K562 (cell line): Measurements from ENCODE around the gene WDR90. TPM values are rescaled to one million over a fixed set of nuclear protein-coding genes. Genes with fewer than 3 reads are reported as not detected.
A peak's percentile ranks its signal among the peaks of the same experiment; 100 is the strongest.

ENCODE experiments used
- C11orf30 ChIP-seq: fragments of 450-650 bp; IDR thresholded peaks from 2 replicates; pipeline ENCODE4 v1.6.1; 2016; ENCODE audit warnings: low read depth, mild to moderate bottlenecking
- CBFA2T2 ChIP-seq: fragments of 450-650 bp; conservative IDR thresholded peaks from 2 replicates; pipeline ENCODE4 v1.6.1; 2017; ENCODE audit warnings: mild to moderate bottlenecking
- CEBPG ChIP-seq, 3 experiments: fragments of 200-800 bp in 1 of 3; sonication (Bioruptor generic) in 1 of 3; sonication (generic) in 1 of 3; formaldehyde crosslinking in 1 of 3; IDR thresholded peaks in 2 of 3; conservative IDR thresholded peaks in 1 of 3; 2 replicates each; pipeline versions ENCODE4 v1.6.1 to v1.8.0; 2016 to 2022; ENCODE audit warnings: missing compliant biosample characterization in 2 of 3, missing genetic modification characterization in 2 of 3, mild to moderate bottlenecking in 1 of 3, missing genetic modification reagents in 1 of 3
- EP300 ChIP-seq: IDR thresholded peaks from 2 replicates; pipeline ENCODE4 v1.6.1; 2012; ENCODE audit warnings: low read length, improper control_type of control experiment
- FOXJ3 ChIP-seq: sonication (generic); formaldehyde crosslinking; IDR thresholded peaks from 2 replicates; pipeline ENCODE4 v1.4.0; 2020; ENCODE audit warnings: mild to moderate bottlenecking, missing genetic modification reagents
- GABPB1 ChIP-seq: sonication (generic); formaldehyde crosslinking; IDR thresholded peaks from 2 replicates; pipeline ENCODE4 v1.8.0; 2022; ENCODE audit warnings: mild to moderate bottlenecking, missing genetic modification reagents
- HDGF ChIP-seq: fragments of 450-650 bp; IDR thresholded peaks from 2 replicates; pipeline ENCODE4 v1.6.1; 2016
- NCOA6 ChIP-seq: fragments of 450-650 bp; IDR thresholded peaks from 2 replicates; pipeline ENCODE4 v1.6.1; 2017; ENCODE audit warnings: mild to moderate bottlenecking
- NFXL1 ChIP-seq: fragments of 450-650 bp; formaldehyde crosslinking; IDR thresholded peaks from 2 replicates; pipeline ENCODE4 v1.4.0; 2021; ENCODE audit warnings: mild to moderate bottlenecking
- POLR2A ChIP-seq: fragments of 450-650 bp; conservative IDR thresholded peaks from 2 replicates; pipeline ENCODE4 v1.6.1; 2016
- PRMT5 ChIP-seq: sonication (generic); formaldehyde crosslinking; IDR thresholded peaks from 2 replicates; pipeline ENCODE4 v1.5.0; 2020; ENCODE audit warnings: missing genetic modification reagents
- RBM25 ChIP-seq: fragments of 200-400 bp; formaldehyde crosslinking; IDR thresholded peaks from 2 replicates; pipeline ENCODE4 v1.6.1; 2018; ENCODE audit warnings: low read length, low read depth, moderate library complexity; ENCODE audit not compliant: severe bottlenecking
- SMARCA4 ChIP-seq: fragments of 450-650 bp; IDR thresholded peaks from 2 replicates; pipeline ENCODE4 v1.6.1; 2016
- TAF7 ChIP-seq: fragments of 450-650 bp; IDR thresholded peaks from 2 replicates; pipeline ENCODE4 v1.6.1; 2016; ENCODE audit warnings: missing genetic modification characterization, missing compliant biosample characterization
- TCF7L2 ChIP-seq: fragments of 150-350 bp; IDR thresholded peaks from 2 replicates; pipeline ENCODE4 v1.6.1; 2016; ENCODE audit warnings: low read depth, mild to moderate bottlenecking, low read length, moderate library complexity
- THRAP3 ChIP-seq: fragments of 450-650 bp; IDR thresholded peaks from 2 replicates; pipeline ENCODE4 v1.6.1; 2016; ENCODE audit warnings: mild to moderate bottlenecking, inconsistent platforms, borderline replicate concordance
- ZEB2 ChIP-seq: fragments of 450-650 bp; IDR thresholded peaks from 2 replicates; pipeline ENCODE4 v1.6.1; 2016
- ZNF445 ChIP-seq: fragments of 250-450 bp; sonication (Bioruptor Pico); IDR thresholded peaks from 2 replicates; pipeline ENCODE4 v1.4.0; 2020; ENCODE audit warnings: low read depth, mild to moderate bottlenecking, moderate library complexity
- ZNF77 ChIP-seq: fragments of 250-450 bp; sonication (Bioruptor Pico); IDR thresholded peaks from 2 replicates; pipeline ENCODE4 v1.5.0; 2020
- ZZZ3 ChIP-seq: fragments of 450-650 bp; IDR thresholded peaks from 2 replicates; pipeline ENCODE4 v1.6.1; 2016; ENCODE audit warnings: antibody characterized with exemption, mild to moderate bottlenecking, moderate library complexity
- polyA plus RNA-seq, 8 experiments: library from polyadenylated mRNA; depleted of rRNA in 4 of 8; stranded (reverse) in 5 of 8; unstranded in 3 of 8; fragments of >200 nt; fragmentation: Nextera tagmentation in 2 of 8; fragmentation: Illumina TruSeq in 1 of 8; extraction: Ambion mirVana in 2 of 8; extraction: Trizol in 1 of 8; gene quantifications; 2 replicates each; pipeline versions ENCODE4 v1.2.1 to v1.2.3, GENCODE V29; 2011 to 2014; ENCODE audit warnings: inconsistent platforms in 1 of 8, missing spikeins in 1 of 8
- total RNA-seq, 7 experiments: library from RNA; depleted of rRNA in 6 of 7; stranded (reverse); fragments of >200 nt in 6 of 7; fragmentation: Illumina TruSeq in 2 of 7; extraction: Trizol in 2 of 7; gene quantifications; 2 replicates each; pipeline versions ENCODE4 v1.2.1 to v1.2.3, GENCODE V29; 2011 to 2021; ENCODE audit warnings: low replicate concordance in 1 of 7
- TF ChIP-seq, protein P1 (sequence below): fragments of 250-450 bp; sonication (Bioruptor Pico); IDR thresholded peaks from 2 replicates; pipeline ENCODE4 v1.5.0; 2021; ENCODE audit warnings: mild to moderate bottlenecking, borderline replicate concordance
- TF ChIP-seq, protein P2 (sequence below): fragments of 450-650 bp; IDR thresholded peaks from 2 replicates; pipeline ENCODE4 v1.6.1; 2018; ENCODE audit warnings: mild to moderate bottlenecking, low read depth; ENCODE audit not compliant: partially characterized antibody
- TF ChIP-seq, protein P3 (sequence below): fragments of 450-650 bp; IDR thresholded peaks from 2 replicates; pipeline ENCODE4 v1.6.1; 2017; ENCODE audit warnings: antibody characterized with exemption, mild to moderate bottlenecking

The WDR90 gene
- total and polyA plus RNA-seq, 9 of the 15 experiments (the other 6 are each of a cell fraction or from before 2014, with no cell fraction given), result 0.44 to 12.6 (median 3.3) TPM

DNA sequence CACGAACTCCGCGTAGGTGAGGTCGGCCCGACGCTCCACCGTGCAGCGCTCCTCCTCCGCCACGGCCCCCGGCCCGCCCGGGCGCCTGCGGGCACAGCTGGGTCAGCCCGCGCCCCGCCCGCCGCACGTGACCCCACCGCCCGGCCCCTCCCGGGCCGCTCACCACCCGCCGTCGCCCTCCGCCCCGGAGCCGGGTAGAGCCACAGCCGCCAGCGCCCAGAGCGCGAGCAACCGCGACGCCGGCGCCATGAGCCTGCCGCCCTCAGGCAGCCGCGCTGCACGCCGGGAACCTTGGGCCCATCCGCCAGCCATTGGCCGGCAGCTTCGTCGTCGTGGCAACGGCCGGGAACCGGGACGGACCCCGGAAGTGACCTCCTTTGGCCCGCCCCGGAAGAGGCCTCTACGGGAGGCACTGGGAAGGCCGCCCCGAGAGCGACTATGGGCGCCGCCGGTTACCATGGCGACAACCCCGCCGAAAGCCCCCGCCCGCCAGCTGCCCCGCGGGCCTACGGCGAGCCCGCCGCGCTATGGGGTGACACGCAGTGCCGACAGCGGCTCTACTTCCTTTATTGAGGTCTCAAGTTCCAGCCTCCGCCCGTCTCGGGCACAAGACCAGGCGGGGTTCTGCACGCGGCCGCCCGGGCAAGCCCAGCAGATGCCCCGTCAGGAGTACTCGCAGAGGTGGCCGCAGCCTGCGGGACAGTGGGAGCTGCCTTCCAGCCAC is 35.1 kb downstream of the WDR90 start, which contains the start of gene JMJD8 (continued):
- TF ChIP-seq, protein P1, sequence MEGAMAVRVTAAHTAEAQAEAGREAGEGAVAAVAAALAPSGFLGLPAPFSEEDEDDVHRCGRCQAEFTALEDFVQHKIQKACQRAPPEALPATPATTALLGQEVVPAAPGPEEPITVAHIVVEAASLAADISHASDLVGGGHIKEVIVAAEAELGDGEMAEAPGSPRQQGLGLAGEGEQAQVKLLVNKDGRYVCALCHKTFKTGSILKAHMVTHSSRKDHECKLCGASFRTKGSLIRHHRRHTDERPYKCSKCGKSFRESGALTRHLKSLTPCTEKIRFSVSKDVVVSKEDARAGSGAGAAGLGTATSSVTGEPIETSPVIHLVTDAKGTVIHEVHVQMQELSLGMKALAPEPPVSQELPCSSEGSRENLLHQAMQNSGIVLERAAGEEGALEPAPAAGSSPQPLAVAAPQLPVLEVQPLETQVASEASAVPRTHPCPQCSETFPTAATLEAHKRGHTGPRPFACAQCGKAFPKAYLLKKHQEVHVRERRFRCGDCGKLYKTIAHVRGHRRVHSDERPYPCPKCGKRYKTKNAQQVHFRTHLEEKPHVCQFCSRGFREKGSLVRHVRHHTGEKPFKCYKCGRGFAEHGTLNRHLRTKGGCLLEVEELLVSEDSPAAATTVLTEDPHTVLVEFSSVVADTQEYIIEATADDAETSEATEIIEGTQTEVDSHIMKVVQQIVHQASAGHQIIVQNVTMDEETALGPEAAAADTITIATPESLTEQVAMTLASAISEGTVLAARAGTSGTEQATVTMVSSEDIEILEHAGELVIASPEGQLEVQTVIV (CRISPR knock-in tag), result no peak
- TF ChIP-seq POLR2A (peak; percentile 59; the same call in 1 of the 2 replicates), PRMT5 (CRISPR knock-in tag) (no peak), NFXL1 (CRISPR knock-in tag) (no peak), SMARCA4 (no peak), ZNF77 (no peak), C11orf30 (peak; percentile 70), ZNF445 (CRISPR knock-in tag) (no peak), NCOA6 (no peak), RBM25 (peak; percentile 97), ZZZ3 (no peak), TAF7 (no peak), GABPB1 (CRISPR knock-in tag) (peak; percentile 96), ZEB2 (no peak), HDGF (no peak), TCF7L2 (no peak), FOXJ3 (CRISPR knock-in tag) (no peak), CEBPG (CRISPR knock-in tag; IDR thresholded peaks at IDR 0.05) (no peak), CEBPG (tag; conservative IDR thresholded peaks at IDR 0.05 in 1 of 2, IDR thresholded peaks at IDR 0.05 in 1 of 2) (no peak), EP300 (no peak; the same call in 1 of the 2 replicates), THRAP3 (no peak), CBFA2T2 (no peak)
- TF ChIP-seq, protein P2, sequence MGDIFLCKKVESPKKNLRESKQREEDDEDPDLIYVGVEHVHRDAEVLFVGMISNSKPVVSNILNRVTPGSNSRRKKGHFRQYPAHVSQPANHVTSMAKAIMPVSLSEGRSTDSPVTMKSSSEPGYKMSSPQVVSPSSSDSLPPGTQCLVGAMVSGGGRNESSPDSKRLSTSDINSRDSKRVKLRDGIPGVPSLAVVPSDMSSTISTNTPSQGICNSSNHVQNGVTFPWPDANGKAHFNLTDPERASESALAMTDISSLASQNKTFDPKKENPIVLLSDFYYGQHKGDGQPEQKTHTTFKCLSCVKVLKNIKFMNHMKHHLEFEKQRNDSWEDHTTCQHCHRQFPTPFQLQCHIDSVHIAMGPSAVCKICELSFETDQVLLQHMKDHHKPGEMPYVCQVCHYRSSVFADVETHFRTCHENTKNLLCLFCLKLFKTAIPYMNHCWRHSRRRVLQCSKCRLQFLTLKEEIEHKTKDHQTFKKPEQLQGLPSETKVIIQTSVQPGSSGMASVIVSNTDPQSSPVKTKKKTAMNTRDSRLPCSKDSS, result no peak
- TF ChIP-seq, protein P3, sequence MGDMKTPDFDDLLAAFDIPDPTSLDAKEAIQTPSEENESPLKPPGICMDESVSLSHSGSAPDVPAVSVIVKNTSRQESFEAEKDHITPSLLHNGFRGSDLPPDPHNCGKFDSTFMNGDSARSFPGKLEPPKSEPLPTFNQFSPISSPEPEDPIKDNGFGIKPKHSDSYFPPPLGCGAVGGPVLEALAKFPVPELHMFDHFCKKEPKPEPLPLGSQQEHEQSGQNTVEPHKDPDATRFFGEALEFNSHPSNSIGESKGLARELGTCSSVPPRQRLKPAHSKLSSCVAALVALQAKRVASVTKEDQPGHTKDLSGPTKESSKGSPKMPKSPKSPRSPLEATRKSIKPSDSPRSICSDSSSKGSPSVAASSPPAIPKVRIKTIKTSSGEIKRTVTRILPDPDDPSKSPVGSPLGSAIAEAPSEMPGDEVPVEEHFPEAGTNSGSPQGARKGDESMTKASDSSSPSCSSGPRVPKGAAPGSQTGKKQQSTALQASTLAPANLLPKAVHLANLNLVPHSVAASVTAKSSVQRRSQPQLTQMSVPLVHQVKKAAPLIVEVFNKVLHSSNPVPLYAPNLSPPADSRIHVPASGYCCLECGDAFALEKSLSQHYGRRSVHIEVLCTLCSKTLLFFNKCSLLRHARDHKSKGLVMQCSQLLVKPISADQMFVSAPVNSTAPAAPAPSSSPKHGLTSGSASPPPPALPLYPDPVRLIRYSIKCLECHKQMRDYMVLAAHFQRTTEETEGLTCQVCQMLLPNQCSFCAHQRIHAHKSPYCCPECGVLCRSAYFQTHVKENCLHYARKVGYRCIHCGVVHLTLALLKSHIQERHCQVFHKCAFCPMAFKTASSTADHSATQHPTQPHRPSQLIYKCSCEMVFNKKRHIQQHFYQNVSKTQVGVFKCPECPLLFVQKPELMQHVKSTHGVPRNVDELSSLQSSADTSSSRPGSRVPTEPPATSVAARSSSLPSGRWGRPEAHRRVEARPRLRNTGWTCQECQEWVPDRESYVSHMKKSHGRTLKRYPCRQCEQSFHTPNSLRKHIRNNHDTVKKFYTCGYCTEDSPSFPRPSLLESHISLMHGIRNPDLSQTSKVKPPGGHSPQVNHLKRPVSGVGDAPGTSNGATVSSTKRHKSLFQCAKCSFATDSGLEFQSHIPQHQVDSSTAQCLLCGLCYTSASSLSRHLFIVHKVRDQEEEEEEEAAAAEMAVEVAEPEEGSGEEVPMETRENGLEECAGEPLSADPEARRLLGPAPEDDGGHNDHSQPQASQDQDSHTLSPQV, result peak; percentile 80
